Dendritic cell treated with granulocyte-macrophage colony-stimulating factor and Interleukin-4, amounts not matched to agents 40 ng/mL and 50 ng/mL, for 4 days (primary cell): ENCODE data around the gene ADNP.

ENCODE experiments used
- H3K27ac Mint-ChIP-seq: one replicate; pipeline ENCODE4 v1.8.0; 2022; ENCODE audit warnings: mild to moderate bottlenecking, mixed read lengths
- H3K27me3 Mint-ChIP-seq: one replicate; pipeline ENCODE4 v1.8.0; 2022; ENCODE audit warnings: mild to moderate bottlenecking, mixed read lengths
- H3K36me3 Mint-ChIP-seq: one replicate; pipeline ENCODE4 v1.8.0; 2022; ENCODE audit warnings: low read depth, mixed read lengths
- H3K4me1 Mint-ChIP-seq: one replicate; pipeline ENCODE4 v1.8.0; 2022; ENCODE audit warnings: low read depth, mixed read lengths
- H3K4me3 Mint-ChIP-seq: one replicate; pipeline ENCODE4 v1.8.0; 2022; ENCODE audit warnings: mild to moderate bottlenecking, moderate library complexity, mixed read lengths
- H3K9me3 Mint-ChIP-seq: one replicate; pipeline ENCODE4 v1.8.0; 2022; ENCODE audit warnings: mixed read lengths
- intact Hi-C: fragments of 100-400 bp; cut with micrococcal nuclease; formaldehyde crosslinking; loops from one replicate; pipeline ENCODE4 v1.15.0; 2022

Gene ADNP

DNA sequence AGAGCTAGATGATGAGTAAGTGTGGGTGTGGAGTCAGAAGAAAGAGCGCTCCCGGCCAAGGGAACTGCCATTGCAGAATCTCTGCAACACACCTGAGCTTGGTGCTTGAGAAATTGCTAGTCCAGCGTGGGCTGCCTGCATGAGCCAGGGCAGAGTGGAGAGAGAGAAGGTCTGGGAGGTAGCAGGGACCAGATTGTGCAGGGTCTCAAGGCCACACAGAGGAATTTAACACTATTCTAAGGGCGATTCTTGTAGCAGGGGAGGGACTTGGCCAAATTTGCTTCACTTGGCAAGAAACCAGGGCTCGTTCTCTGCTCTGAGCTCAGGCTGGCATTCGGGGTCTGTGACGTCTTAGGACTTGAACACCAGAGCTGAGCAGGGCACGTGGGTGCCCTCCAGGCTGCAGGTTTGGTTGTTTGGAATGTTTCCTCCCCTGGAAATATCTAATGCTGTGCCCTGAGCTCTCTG is 82.9 kb downstream of the ADNP start:
- intact Hi-C loops, result no loop called here
- no peaks in the 10 kb centered on the region for H3K36me3 Mint-ChIP-seq

DNA sequence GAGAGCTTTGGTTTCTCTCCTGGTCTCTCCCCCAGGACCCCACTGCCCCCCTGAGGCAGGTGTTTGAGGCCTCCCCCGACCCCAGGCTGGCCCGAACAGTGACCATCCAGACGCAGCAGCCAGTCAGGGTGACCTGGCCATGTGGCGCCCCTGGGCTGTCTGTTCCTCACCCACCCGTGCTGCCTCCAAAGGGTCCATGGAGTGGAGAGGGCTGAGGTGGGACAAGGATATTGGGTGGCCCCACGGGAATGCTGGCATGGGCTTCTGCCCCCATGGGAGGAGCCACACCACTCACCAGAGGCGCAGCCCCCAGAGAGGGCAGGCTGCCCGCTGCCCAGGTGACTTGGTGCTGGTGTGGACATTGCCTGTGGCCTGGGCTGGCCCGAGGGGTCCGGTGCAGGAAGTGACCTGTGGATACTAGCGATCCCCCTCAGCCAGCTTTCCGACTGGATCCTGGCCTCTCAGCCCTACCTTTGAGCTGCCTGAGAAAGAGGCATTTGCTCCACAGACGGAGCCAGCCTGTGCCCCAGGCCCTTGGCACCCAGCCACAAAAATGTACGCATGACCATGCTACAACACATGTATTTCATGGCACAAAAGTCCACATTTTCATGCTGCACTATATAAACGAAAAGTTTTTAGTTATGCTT is 85.5 kb downstream of the ADNP start:
- Mint-ChIP-seq H3K4me3 (no peak overlapping the region), H3K36me3 (no peaks in the 10 kb centered on the region), H3K27ac (no peak overlapping the region), H3K4me1 (peaks cover 16% of the 10 kb centered on the region), H3K27me3 (peaks cover 4% of the 10 kb centered on the region), H3K9me3 (no peaks in the 10 kb centered on the region)
- intact Hi-C loops, result no loop called here

More for the DNA sequence above, 82.9 kb downstream of the ADNP start:
- Mint-ChIP-seq H3K4me1 (peaks cover 16% of the 10 kb centered on the region), H3K27ac (no peak overlapping the region), H3K27me3 (peaks cover 4% of the 10 kb centered on the region), H3K4me3 (no peak overlapping the region), H3K9me3 (no peaks in the 10 kb centered on the region)

DNA sequence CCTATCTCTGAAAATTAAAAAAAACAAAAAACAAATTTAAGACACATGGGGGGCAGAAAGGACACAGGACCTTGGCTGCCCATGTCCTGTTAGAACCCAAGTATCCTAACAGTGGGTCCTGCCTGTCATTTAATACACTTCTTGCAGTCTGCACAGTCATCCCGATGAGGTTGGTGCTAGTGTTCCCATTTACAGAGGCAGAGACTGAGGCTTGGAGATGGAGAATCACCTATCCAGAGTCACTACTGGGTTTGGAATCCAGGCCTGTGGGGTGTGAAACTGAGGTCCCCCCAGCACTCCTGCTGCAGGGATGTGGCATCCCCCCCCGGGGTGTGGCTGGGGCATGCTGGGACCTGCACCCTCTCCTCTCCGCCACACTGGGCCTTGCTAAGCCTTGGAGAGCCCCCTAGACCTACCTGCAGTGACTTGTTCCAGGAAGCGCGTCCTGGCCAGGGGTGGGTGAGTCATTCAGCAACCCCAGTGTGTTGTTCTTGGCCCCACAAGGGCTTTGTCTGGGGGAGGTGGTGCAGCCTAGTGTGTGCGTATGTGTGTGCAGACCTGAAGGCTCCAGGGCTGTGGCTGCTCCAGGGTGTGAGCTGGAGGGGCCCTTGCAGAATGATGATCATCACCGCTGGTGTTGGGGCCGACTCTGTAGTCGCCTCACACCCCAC is 86.7 kb downstream of the ADNP start:
- Mint-ChIP-seq H3K4me1 (peaks cover 16% of the 10 kb centered on the region), H3K4me3 (no peak overlapping the region), H3K36me3 (no peaks in the 10 kb centered on the region), H3K27ac (no peak overlapping the region), H3K27me3 (peaks cover 4% of the 10 kb centered on the region), H3K9me3 (no peaks in the 10 kb centered on the region)
- intact Hi-C loops, result no loop called here

DNA sequence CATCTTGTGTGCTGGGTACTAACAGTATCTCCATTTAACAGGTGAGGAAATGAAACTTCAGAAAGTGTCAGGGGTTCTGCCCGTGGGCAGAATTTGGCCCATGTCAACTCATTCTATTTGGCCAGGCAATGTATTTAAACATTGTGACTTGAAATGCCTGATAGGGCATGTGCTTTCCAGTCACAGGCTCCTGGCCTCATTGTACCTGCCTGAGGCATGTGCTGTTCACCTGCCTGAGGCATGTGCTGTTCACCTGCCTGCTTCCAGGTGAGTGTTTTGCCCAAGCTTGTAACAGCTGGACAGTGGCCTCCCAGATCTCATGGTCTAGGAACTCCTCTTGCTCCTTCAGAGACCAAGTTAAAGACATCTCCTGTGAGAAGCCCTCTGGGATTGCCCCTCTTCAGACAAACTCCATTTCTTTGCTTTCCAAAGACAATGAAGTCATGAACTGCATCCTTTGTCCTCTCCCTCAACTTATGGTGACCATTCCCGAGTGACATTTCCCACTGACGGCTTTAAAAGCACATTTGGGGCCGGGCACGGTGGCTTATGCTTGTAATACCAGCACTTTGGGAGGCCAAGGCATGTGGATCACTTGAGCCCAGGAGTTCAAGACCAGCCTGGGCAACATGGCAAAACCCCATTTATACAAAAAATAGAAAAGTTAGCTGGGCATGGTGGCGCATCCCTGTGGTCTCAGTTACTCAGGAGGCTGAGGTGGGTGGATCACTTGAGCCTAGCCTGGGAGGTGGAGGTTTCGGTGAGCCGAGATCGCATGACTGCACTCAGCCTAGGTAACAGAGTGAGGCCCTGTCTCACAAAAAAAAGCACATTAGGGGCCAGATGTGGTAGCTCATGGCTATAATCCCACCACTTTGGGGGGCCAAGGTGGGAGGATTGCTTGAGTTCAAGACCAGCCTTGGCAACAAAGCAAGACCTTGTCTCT is 87.6 kb downstream of the ADNP start:
- H3K36me3 Mint-ChIP-seq, result no peaks in the 10 kb centered on the region
- H3K4me3 Mint-ChIP-seq, result no peak overlapping the region
- no peaks in the 10 kb centered on the region for H3K27me3 Mint-ChIP-seq
- peaks cover 6% of the 10 kb centered on the region for H3K4me1 Mint-ChIP-seq
- intact Hi-C loops, result no loop called here
- no peaks in the 10 kb centered on the region for H3K9me3 Mint-ChIP-seq
- no peak overlapping the region for H3K27ac Mint-ChIP-seq

DNA sequence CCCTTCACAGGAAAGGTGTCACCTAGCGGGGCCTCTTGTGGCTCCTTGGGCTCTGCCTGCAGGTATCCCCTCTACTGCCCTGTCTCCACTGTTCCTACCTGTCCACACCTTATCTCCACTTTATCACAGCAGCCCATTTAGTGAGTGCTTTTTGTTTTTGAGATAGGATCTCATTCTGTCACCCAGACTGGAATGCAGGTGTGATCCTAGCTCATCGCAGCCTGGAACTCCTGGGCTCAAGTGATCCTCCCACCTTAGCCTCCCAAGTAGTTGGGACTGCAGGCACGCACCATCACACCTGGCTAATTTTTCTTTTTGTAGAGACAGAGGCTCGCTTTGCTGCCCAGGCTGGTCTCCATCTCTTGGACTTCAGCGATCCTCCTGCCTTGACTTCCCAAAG is 88.4 kb downstream of the ADNP start:
- Mint-ChIP-seq H3K27me3 (no peaks in the 10 kb centered on the region), H3K4me3 (no peak overlapping the region), H3K9me3 (no peaks in the 10 kb centered on the region), H3K27ac (no peak overlapping the region), H3K4me1 (no peaks in the 10 kb centered on the region), H3K36me3 (no peaks in the 10 kb centered on the region)
- intact Hi-C loops, result no loop called here
